NCI-H1436 treated with DMSO at 0.1 percent for 48 hours (cell line): Measurements from ENCODE around the gene AGPAT3.
"Not testable (repeated sequence)": the region's sequence is repeated elsewhere in the genome, so short reads cannot be mapped to it uniquely, and the experiment has no call there.

Experiments used
- DNase-seq: peaks from one replicate; lab custom pipeline; 2025; lab: John Stamatoyannopoulos, UW

AGPAT3 gene

GRCh38 chr21:43834146-43834905 lies 30.7 kb upstream of the AGPAT3 start:
- no peak for DNase-seq

- DNase-seq = no peak
These were observed 30.0 kb upstream of the AGPAT3 start for GRCh38 chr21:43835050-43835449.

- no peak for DNase-seq
These were observed 29.2 kb upstream of the AGPAT3 start for GRCh38 chr21:43835861-43836260.

- no peak for DNase-seq
These were observed 28.4 kb upstream of the AGPAT3 start for GRCh38 chr21:43836616-43837015.

GRCh38 chr21:43840259-43840658 lies 24.8 kb upstream of the AGPAT3 start:
- no peak for DNase-seq

GRCh38 chr21:43842742-43843141 lies 22.3 kb upstream of the AGPAT3 start:
- DNase-seq = no peak

- not testable (repeated sequence) for DNase-seq
These were observed 20.1 kb upstream of the AGPAT3 start for GRCh38 chr21:43844906-43845305.

GRCh38 chr21:43845386-43845785 lies 19.6 kb upstream of the AGPAT3 start:
- DNase-seq = no peak

DNA sequence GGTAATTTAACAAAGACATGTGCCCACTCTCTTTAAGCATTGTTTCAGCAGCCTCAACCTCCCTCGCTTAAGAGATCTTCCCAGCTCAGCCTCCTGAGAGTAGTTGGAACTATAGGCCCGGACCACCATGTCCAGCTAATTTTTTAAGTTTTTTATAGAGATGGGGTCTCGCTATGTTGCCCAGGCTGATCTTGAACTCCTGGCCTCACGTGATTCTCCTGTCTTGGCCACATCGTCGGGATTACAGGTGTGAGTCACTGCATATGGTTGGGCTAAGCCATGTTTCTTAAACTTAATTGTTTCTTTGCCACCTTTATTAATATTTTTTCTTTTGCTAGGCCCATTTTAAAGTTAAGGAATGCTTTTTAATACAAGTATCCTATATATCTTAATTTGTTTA lies 18.6 kb upstream of the AGPAT3 start:
- no peak for DNase-seq

DNA sequence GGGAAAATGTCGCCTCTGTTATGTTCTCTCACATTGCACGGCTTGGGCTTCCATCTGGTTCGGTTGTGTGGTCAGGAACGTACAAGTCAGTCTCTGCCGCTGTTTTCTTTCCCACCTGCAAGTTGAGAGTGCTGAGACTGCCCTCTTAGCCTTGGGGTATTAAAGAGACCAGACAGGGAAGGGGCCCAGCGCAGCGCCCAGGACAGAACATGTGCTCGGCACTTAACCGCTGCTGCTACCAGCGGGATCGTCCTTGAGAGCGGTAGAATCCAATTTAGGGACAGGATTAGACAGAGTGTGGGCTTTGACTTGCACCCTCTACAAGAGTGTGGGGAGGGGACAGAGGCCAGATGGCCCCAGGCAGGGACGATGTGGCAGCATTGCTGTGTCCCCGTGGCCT lies 17.7 kb upstream of the AGPAT3 start:
- DNase-seq = no peak

DNA sequence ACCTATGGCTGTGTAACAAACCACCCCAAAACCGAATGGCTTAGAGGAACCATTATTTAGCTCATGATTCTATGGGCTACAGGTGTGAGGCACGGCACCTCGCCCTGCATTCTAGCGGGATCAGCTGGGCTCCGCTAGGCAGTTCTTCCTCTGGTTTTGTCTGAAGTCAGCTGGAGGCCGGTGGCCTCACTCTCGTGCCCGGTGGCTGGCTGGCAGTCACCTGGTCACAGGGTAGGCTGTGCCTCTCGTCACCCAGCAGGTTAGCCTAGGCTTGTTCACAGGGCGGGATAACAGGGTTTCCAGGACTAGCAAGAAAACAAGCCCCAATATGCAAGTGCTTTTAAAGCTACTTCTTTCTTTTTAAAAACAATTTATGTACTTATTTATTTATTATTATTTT lies 16.3 kb upstream of the AGPAT3 start:
- DNase-seq = no peak

DNA sequence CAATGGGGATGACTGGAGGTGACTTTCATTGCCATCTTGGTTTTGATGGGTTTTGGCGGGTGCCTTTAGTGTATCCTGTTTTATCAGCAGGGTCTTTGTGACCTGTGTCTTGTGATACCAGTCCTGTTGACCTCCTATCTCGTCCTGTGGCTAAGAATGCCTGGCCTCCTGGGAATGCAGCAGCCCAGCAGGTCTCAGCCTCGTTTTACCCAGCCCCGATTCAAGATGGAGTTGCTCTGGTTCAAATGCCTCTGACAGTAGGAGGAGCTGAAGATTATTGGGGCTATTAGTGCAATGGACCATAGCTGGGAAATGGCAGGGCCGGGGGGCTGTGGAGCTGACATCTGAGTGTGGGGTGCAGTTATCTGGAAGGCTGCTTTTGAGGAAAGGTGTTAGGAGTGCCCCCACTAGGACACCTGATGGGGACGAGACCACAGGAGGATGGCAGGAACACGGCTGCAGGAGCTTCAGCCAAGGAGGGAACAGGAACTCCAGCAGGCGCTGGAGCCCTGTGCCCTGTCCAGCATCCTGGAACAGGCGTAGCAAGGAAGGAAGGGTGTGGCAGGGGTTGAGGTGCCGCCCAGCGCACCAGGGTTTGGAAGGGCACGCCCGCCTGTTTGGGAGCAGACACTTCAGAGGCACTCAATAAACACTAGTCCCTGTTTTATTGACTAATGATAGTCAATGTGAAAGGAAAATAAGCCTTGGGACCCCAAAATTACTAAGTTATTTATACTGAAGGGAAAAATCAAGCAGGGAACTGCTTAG lies 15.3 kb upstream of the AGPAT3 start:
- no peak for DNase-seq

GRCh38 chr21:43850728-43851295 lies 14.2 kb upstream of the AGPAT3 start:
- DNase-seq = no peak

GRCh38 chr21:43851593-43851992 lies 13.4 kb upstream of the AGPAT3 start:
- DNase-seq = no peak

- no peak for DNase-seq
These were observed 10.9 kb upstream of the AGPAT3 start for GRCh38 chr21:43853851-43854772.

DNA sequence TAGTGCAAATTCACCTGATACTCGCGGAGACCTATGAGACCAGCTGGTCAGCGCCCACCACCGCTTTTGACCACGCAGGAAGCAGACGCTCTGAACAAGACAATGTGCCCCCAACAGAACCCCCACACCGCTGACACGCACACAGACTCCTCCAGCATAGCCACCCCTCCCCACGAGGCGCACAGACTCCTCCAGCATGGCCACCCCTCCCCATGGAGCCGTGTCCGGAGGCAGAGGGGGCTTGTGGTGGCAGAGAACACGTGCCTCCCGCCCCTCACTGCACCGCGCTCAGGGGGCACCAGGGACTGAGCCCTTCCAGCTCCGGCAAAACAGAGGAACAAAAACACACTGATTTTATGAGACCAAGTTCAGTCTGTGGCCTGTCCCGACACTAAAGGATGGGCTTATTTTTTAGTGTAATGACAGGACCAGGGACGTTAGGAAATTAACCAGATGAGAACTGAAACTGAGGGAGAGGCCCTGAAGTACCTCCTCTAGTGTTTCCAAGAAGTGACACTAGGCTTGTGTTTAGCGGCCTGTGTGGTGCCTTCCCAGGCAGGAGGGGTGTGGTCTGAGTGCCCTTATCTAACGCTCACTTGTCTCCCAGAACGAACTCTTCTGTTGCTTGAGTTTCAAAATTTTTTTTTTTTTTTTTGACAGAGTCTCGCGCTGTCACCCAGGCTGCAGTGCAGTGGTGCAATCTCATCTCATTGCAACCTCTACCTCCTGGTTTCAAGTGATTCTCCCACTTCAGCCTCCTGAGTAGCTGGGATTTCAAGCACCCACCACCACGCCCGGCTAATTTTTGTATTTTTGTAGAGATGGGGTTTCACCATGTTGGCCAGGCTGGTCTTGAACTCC lies 10.0 kb upstream of the AGPAT3 start:
- no peak for DNase-seq

DNA sequence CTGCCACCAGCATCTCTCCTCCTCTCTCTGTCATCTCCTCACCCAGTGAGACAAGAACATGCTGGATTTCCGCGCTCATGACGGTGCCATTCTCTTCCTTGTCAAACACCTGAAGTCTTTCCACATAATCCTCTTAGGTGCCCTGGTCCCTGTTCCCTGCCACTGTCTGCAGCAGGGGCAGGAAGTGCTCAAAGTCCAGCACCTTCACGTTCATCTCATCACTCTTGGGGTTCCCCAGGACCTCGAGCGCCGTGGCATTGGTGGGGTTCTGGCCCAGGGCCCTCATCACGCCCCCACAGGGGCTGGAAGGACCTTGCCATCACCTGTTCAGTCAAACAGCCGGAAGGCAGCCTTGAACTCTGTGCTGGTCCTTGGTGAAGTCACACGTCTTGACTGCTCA lies 9.1 kb upstream of the AGPAT3 start:
- no peak for DNase-seq

- DNase-seq = no peak
These were observed 6.0 kb upstream of the AGPAT3 start for GRCh38 chr21:43858806-43859648.

GRCh38 chr21:43859747-43860214 lies 5.2 kb upstream of the AGPAT3 start:
- no peak for DNase-seq

GRCh38 chr21:43861706-43862105 lies 3.3 kb upstream of the AGPAT3 start:
- no peak for DNase-seq
